Measurements from ENCODE around the gene PTPRD. TPM values are rescaled to one million over a fixed set of nuclear protein-coding genes. Genes with fewer than 3 reads are reported as not detected.

The PTPRD gene
- total RNA-seq, 1 experiment from 2014 or later, result 0.02 TPM

- H3K9me3 ChIP-seq (ENCODE audit: control insufficient read depth in 1 of 2, insufficient read depth in 1 of 2, low read depth in 1 of 2, low read length in 2 of 2), result peaks cover 14 to 22% of the 10 kb centered on the region in 2 experiments; a peak in 3 of 4 replicates
- ChIA-PET CTCF (no interaction called here), POLR2A (no interaction called here), RAD21 (ENCODE audit: low non-redundant PET in 1 of 2, low total read pairs in 2 of 2, uncharacterized antibody in 2 of 2, unreplicated experiment in 2 of 2) (no interaction called here)
- no peak overlapping the region for H3K4me3 ChIP-seq (replicated peaks in 1 of 2; ENCODE audit: low read depth in 1 of 2, low read length in 2 of 2)
- no TSS peak for BruUV-seq (replicated peaks)
- H3K27me3 ChIP-seq (ENCODE audit: insufficient read depth, low read length), result no peaks in the 10 kb centered on the region
- H3K9ac ChIP-seq (ENCODE audit: low read length), result no peak overlapping the region
- H4K20me1 ChIP-seq (ENCODE audit: insufficient read depth), result no peaks in the 10 kb centered on the region
- no peak for TF ChIP-seq MAX (IDR thresholded peaks at IDR 0.05)
- no peak for TF ChIP-seq CBX3 (IDR thresholded peaks at IDR 0.05; ENCODE audit: low read depth)
- TF ChIP-seq SP1 (IDR thresholded peaks at IDR 0.05; ENCODE audit: low read depth), result no peak
- TF ChIP-seq POLR2AphosphoS5 (IDR thresholded peaks at IDR 0.05; ENCODE audit: low read depth, low read length), result no peak
- no peak for TF ChIP-seq JUND (IDR thresholded peaks at IDR 0.05)
- TF ChIP-seq ZNF274 (IDR thresholded peaks at IDR 0.05; ENCODE audit: low read depth, low read length), result no peak
- no peak for TF ChIP-seq RAD21 (IDR thresholded peaks at IDR 0.05; ENCODE audit: low read depth)
- H2AFZ ChIP-seq (ENCODE audit: low read depth, low read length, poor library complexity, severe bottlenecking), result no peak overlapping the region
- intact Hi-C loops (cut with micrococcal nuclease), result no loop called here
- DNase-seq (ENCODE audit: low read depth, low spot score) (no peak), ATAC-seq (no peak)
- no peaks in the 10 kb centered on the region for H3K9me2 ChIP-seq (ENCODE audit: insufficient read depth)
- H3K27ac ChIP-seq (ENCODE audit: low read depth, low read length), result no peak overlapping the region
- no peaks in the 10 kb centered on the region for H3K4me1 ChIP-seq (ENCODE audit: control insufficient read depth in 1 of 2, insufficient read depth in 2 of 2, low read length in 2 of 2)
- H3K79me2 ChIP-seq (ENCODE audit: insufficient read depth, low read length), result no peaks in the 10 kb centered on the region
- no peak overlapping the region for H3K4me2 ChIP-seq (ENCODE audit: low read length)
- H3K36me3 ChIP-seq (ENCODE audit: control insufficient read depth in 1 of 2, insufficient read depth in 2 of 2, low read length in 2 of 2), result no peaks in the 10 kb centered on the region
Observed at GRCh38 chr9:8521112-8521511, 2091.7 kb downstream of the PTPRD start.

GRCh38 chr9:8515748-8516147 is 2097.1 kb downstream of the PTPRD start:
- ChIA-PET POLR2A (no interaction called here), CTCF (no interaction called here), RAD21 (ENCODE audit: low non-redundant PET in 1 of 2, low total read pairs in 2 of 2, uncharacterized antibody in 2 of 2, unreplicated experiment in 2 of 2) (no interaction called here)
- no peak for DNase-seq (ENCODE audit: low read depth, low spot score)
- BruUV-seq (replicated peaks), result no TSS peak
- Histone ChIP-seq H2AFZ (ENCODE audit: low read depth, low read length, poor library complexity, severe bottlenecking) (no peak overlapping the region), H3K4me1 (ENCODE audit: control insufficient read depth in 1 of 2, insufficient read depth in 2 of 2, low read length in 2 of 2) (no peaks in the 10 kb centered on the region), H3K79me2 (ENCODE audit: insufficient read depth, low read length) (no peaks in the 10 kb centered on the region), H3K4me3 (replicated peaks in 1 of 2; ENCODE audit: low read depth in 1 of 2, low read length in 2 of 2) (no peak overlapping the region), H3K9me3 (ENCODE audit: control insufficient read depth in 1 of 2, insufficient read depth in 1 of 2, low read depth in 1 of 2, low read length in 2 of 2) (peaks cover 7% of the 10 kb centered on the region in 2 experiments; a peak in 3 of 4 replicates), H3K9me2 (ENCODE audit: insufficient read depth) (no peaks in the 10 kb centered on the region), H3K9ac (ENCODE audit: low read length) (no peak overlapping the region), H4K20me1 (ENCODE audit: insufficient read depth) (no peaks in the 10 kb centered on the region), H3K4me2 (ENCODE audit: low read length) (no peak overlapping the region), H3K27me3 (ENCODE audit: insufficient read depth, low read length) (no peaks in the 10 kb centered on the region), H3K27ac (ENCODE audit: low read depth, low read length) (no peak overlapping the region), H3K36me3 (ENCODE audit: control insufficient read depth in 1 of 2, insufficient read depth in 2 of 2, low read length in 2 of 2) (no peaks in the 10 kb centered on the region)
- intact Hi-C loops (cut with micrococcal nuclease), result no loop called here
- TF ChIP-seq ATF3 (IDR thresholded peaks at IDR 0.05), result no peak
- no peak for TF ChIP-seq YY1 (IDR thresholded peaks at IDR 0.05; ENCODE audit: extremely low read depth, insufficient replicate concordance, low read depth, low read length)
- no peak for TF ChIP-seq EGR1 (IDR thresholded peaks at IDR 0.05; ENCODE audit: low read depth)
- no peak for TF ChIP-seq POLR2A (IDR thresholded peaks at IDR 0.05; ENCODE audit: borderline replicate concordance, extremely low read depth, insufficient read depth, insufficient read length)
- TF ChIP-seq SRF (IDR thresholded peaks at IDR 0.05; ENCODE audit: low read depth), result no peak
- TF ChIP-seq ZFX (IDR thresholded peaks at IDR 0.05), result no peak
- no peak for TF ChIP-seq JUND (IDR thresholded peaks at IDR 0.05)
- no peak for TF ChIP-seq CEBPB (IDR thresholded peaks at IDR 0.05; ENCODE audit: low read depth)
- TF ChIP-seq CTCF (IDR thresholded peaks at IDR 0.05 in 2 of 3, conservative IDR thresholded peaks at IDR 0.05 in 1 of 3; ENCODE audit: borderline replicate concordance in 1 of 3, insufficient read depth in 1 of 3, low read depth in 2 of 3, low read length in 2 of 3), result no peak
- TF ChIP-seq CBX3 (IDR thresholded peaks at IDR 0.05; ENCODE audit: low read depth), result no peak
- no peak for TF ChIP-seq ZNF274 (IDR thresholded peaks at IDR 0.05; ENCODE audit: low read depth, low read length)
- ATAC-seq, result no peak
